Neutrophil (primary cell): ENCODE measurements around the gene EEFSEC.

Source experiments
- H3K27ac ChIP-seq: fragments of 200-600 bp; sonication (generic); 2 replicates; pipeline ENCODE4 v1.5.1; 2016; ENCODE audit warnings: mild to moderate bottlenecking, moderate library complexity
- H3K27me3 ChIP-seq: fragments of 200-600 bp; sonication (generic); 2 replicates; pipeline ENCODE4 v1.6.0; 2016; ENCODE audit warnings: mild to moderate bottlenecking
- H3K36me3 ChIP-seq: fragments of 200-600 bp; sonication (generic); 2 replicates; pipeline ENCODE4 v1.5.1; 2017
- H3K4me1 ChIP-seq, 2 experiments: fragments of 200-600 bp in 1 of 2; sonication (generic) in 1 of 2; 1 replicate in 1 of 2; 2 replicates in 1 of 2; pipeline versions ENCODE4 v1.5.1 to v1.6.1; 2013 to 2016; ENCODE audit warnings: low read depth in 1 of 2, low read length in 1 of 2, mild to moderate bottlenecking in 1 of 2, moderate library complexity in 1 of 2; ENCODE audit not compliant: control insufficient read depth in 1 of 2, insufficient read depth in 1 of 2
- H3K4me3 ChIP-seq, 2 experiments: fragments of 200-600 bp in 1 of 2; sonication (generic) in 1 of 2; 1 replicate in 1 of 2; 2 replicates in 1 of 2; pipeline ENCODE4 v1.5.1; 2013 to 2016; ENCODE audit warnings: low read depth in 1 of 2, low read length in 1 of 2, mild to moderate bottlenecking in 1 of 2, moderate library complexity in 1 of 2
- H3K9me3 ChIP-seq: fragments of 200-600 bp; sonication (generic); 2 replicates; pipeline ENCODE4 v1.5.1; 2016
- TF ChIP-seq, protein P1 (sequence below): fragments of 200-600 bp; sonication (generic); IDR thresholded peaks from 2 replicates; pipeline ENCODE4 v1.5.1; 2016; ENCODE audit warnings: antibody characterized with exemption

The EEFSEC gene

DNA sequence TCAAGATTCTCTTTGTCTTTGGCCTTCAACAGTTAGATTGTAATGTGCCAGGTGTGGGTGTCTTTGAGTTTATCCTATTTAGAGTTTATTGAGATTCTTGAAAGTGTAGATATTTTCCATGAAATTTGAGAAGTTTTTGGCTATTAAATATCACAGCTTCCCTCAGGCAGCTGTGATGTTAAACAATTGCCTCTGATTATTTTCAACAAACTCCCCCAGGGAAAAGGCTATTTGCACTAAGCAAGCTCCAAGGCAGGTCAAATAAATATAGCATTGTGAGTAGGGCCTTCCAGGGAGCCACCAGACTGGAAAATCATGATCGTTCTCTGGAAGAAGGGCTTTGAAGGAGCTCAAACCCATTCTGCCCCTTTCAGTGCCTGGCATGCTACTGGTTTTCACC is 107.0 kb downstream of the EEFSEC start:
- Histone ChIP-seq H3K36me3 (peaks cover 5% of the 10 kb centered on the region), H3K9me3 (no peaks in the 10 kb centered on the region), H3K4me1 (no peaks in the 10 kb centered on the region), H3K27me3 (no peaks in the 10 kb centered on the region), H3K4me3 (no peak overlapping the region), H3K27ac (no peak overlapping the region)
- TF ChIP-seq, protein P1, sequence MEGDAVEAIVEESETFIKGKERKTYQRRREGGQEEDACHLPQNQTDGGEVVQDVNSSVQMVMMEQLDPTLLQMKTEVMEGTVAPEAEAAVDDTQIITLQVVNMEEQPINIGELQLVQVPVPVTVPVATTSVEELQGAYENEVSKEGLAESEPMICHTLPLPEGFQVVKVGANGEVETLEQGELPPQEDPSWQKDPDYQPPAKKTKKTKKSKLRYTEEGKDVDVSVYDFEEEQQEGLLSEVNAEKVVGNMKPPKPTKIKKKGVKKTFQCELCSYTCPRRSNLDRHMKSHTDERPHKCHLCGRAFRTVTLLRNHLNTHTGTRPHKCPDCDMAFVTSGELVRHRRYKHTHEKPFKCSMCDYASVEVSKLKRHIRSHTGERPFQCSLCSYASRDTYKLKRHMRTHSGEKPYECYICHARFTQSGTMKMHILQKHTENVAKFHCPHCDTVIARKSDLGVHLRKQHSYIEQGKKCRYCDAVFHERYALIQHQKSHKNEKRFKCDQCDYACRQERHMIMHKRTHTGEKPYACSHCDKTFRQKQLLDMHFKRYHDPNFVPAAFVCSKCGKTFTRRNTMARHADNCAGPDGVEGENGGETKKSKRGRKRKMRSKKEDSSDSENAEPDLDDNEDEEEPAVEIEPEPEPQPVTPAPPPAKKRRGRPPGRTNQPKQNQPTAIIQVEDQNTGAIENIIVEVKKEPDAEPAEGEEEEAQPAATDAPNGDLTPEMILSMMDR = no peak

DNA sequence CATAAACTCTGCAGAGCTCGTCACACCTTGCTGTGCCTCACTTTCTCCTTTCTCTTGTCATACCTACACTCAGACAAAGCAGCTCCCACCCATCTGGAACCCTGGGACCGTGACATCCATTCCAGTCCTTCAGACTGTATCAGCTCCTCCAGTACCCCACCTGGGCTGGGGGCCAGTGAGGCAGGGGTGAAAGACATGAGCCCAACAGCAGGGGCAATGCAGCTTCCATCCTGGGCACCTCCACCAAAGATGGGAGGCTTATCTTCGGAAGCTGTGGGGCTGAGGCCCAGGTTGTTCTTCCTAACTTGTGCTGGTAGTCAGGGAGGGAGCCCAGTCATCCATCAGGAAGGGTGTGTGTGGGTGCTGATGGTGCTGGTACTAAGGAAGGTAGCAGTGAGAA is 109.2 kb downstream of the EEFSEC start:
- TF ChIP-seq, protein P1 = no peak
- Histone ChIP-seq H3K27me3 (no peaks in the 10 kb centered on the region), H3K36me3 (peaks cover 5% of the 10 kb centered on the region), H3K27ac (no peak overlapping the region), H3K4me1 (no peaks in the 10 kb centered on the region), H3K4me3 (no peak overlapping the region), H3K9me3 (no peaks in the 10 kb centered on the region)

DNA sequence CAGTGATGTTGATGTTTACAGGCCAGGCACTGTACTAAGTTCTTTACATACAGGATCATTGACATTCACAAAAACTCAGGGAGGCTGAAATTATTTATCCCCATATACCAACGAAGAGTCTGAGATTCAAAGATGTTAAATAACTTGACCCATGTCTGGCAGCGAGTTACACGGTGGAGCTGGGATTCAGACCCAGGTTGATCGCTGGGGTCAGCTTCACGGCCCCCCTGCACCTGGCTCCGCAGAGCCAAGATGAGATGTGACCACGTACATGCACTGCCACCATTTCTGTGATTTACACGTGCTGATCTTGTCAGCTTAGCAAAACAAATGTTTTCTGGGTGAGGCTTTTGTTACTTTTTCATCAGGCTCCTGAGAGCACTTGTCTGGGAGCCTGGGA is 109.8 kb downstream of the EEFSEC start:
- Histone ChIP-seq H3K4me3 (no peak overlapping the region), H3K9me3 (no peaks in the 10 kb centered on the region), H3K36me3 (peaks cover 5% of the 10 kb centered on the region), H3K4me1 (no peaks in the 10 kb centered on the region), H3K27ac (no peak overlapping the region), H3K27me3 (no peaks in the 10 kb centered on the region)
- TF ChIP-seq, protein P1 = no peak

DNA sequence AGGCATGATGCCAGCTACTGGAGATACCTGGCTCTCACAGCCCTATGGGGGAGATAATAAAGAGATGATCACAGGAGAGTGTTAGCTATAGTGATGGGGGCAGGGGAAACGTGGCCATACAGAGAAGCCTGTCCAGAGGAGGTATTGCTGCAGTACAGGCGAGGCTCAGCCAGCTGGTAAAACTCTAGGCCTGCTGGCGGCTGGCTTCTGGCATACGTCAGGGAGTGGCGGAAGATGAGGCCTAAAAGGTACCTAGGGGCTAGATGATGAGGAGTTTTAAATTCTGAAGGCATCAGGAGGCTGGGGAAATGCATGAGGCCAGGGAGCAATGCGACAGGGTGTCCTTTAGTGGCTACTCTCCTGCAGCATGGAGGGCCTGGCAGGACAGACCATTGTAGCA is 110.7 kb downstream of the EEFSEC start:
- H3K27me3 ChIP-seq = no peaks in the 10 kb centered on the region
- no peaks in the 10 kb centered on the region for H3K4me1 ChIP-seq
- TF ChIP-seq, protein P1 = no peak
- peaks cover 5% of the 10 kb centered on the region for H3K36me3 ChIP-seq
- H3K4me3 ChIP-seq = no peak overlapping the region
- H3K9me3 ChIP-seq = no peaks in the 10 kb centered on the region
- no peak overlapping the region for H3K27ac ChIP-seq

DNA sequence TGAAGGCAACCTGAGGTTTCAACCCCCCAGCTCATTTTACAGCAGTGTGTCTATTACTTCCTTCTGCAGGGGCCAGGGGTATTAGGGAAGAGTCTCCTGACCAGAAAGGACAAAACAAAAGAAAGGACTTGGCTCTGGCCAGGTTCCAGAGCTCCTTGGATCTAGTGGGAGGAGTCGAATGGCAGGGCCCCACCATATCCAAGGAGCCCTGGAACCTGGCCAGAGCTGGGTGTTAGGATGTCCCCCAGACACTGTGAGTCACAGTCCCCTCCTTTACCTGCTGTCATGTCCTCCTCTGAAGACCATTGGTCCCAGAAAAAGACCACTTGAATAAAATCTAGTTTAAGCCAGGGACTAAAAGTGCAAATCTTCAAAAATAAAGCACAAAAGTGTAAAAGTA is 113.2 kb downstream of the EEFSEC start:
- Histone ChIP-seq H3K27me3 (no peaks in the 10 kb centered on the region), H3K27ac (no peak overlapping the region), H3K4me1 (no peaks in the 10 kb centered on the region), H3K9me3 (no peaks in the 10 kb centered on the region), H3K4me3 (no peak overlapping the region), H3K36me3 (peaks cover 10% of the 10 kb centered on the region)
- TF ChIP-seq, protein P1 = no peak

DNA sequence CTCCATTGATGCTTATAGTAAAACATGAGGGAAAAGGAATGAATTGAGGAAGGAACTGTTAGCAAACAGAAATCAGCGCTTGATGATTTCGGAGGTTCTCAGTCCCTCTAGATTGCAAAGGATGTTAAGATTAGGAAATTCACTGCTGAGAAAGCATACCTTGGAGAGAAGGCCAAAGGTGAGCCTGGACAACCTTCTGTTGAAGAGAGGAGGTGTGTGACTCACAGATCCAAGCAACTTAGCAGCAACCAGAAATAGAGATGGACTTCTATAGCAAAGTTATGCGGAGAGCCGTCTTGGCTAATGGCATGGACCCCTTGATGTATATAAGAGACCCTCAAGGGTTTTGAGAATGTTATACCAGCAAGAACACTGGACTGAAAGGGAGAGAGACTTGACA is 114.3 kb downstream of the EEFSEC start:
- no peaks in the 10 kb centered on the region for H3K27me3 ChIP-seq
- H3K27ac ChIP-seq = no peak overlapping the region
- peaks cover 10% of the 10 kb centered on the region for H3K36me3 ChIP-seq

More for the DNA sequence above, 114.3 kb downstream of the EEFSEC start:
- H3K4me3 ChIP-seq = no peak overlapping the region
- no peaks in the 10 kb centered on the region for H3K4me1 ChIP-seq
- TF ChIP-seq, protein P1 = no peak
- H3K9me3 ChIP-seq = no peaks in the 10 kb centered on the region
